ENCODE results near the gene AIG1. TPM values are rescaled to one million over a fixed set of nuclear protein-coding genes. Genes with fewer than 3 reads are reported as not detected.

Gene AIG1
- total RNA-seq, 1 donor from 2014 or later: 31.3 TPM

DNA sequence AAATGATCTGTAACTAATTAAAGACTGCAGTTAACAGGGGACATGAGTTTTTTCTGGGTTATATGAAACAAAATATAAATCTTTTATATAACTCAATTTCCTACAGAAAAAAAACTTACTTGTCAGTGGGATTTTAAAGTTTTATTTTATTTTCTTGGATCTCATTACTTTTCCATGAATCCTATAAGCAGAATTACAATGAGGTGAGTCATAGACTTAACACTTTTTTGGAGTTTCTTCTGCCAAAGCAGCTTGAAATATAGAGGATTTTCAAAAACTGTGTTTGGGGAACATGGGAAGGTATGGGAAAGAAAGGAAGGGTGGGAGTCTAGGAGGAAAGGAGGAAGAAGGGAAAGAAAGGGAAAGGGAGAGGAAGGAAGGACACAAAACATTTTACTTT is 130.7 kb downstream of the AIG1 start:
- no peak for DNase-seq (ENCODE audit: low spot score in 2 of 2, unreplicated experiment in 2 of 2)
- Mint-ChIP-seq H3K9me3 (peaks cover 4% of the 10 kb centered on the region), H3K4me3 (no peak overlapping the region), H3K36me3 (peaks cover 2% of the 10 kb centered on the region), H3K4me1 (peaks cover 7% of the 10 kb centered on the region), H3K27ac (no peak overlapping the region), H3K27me3 (ENCODE audit: low read depth) (no peaks in the 10 kb centered on the region)
- TF ChIP-seq, protein P1, sequence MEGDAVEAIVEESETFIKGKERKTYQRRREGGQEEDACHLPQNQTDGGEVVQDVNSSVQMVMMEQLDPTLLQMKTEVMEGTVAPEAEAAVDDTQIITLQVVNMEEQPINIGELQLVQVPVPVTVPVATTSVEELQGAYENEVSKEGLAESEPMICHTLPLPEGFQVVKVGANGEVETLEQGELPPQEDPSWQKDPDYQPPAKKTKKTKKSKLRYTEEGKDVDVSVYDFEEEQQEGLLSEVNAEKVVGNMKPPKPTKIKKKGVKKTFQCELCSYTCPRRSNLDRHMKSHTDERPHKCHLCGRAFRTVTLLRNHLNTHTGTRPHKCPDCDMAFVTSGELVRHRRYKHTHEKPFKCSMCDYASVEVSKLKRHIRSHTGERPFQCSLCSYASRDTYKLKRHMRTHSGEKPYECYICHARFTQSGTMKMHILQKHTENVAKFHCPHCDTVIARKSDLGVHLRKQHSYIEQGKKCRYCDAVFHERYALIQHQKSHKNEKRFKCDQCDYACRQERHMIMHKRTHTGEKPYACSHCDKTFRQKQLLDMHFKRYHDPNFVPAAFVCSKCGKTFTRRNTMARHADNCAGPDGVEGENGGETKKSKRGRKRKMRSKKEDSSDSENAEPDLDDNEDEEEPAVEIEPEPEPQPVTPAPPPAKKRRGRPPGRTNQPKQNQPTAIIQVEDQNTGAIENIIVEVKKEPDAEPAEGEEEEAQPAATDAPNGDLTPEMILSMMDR (IDR thresholded peaks at IDR 0.05; ENCODE audit: unreplicated experiment): no peak

DNA sequence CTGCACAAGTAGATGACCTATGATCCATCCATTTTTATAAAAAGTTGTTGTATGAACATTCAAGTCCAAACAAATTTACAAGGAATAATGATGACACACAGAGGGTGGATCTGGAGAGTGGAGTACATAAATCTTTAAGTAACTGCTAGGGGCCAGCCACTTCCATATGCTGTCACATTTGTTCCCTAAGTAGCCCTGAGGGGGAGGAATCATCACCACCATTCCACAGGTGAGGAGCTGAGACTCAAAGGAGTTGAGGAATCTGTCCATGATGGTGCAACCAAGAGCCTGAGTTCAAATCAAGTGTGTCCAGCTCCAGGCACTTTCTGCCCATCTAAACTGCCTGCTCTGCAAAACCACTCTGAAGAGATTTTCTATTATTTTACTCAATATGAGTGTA is 132.1 kb downstream of the AIG1 start:
- DNase-seq (ENCODE audit: low spot score in 2 of 2, unreplicated experiment in 2 of 2): no peak
- Mint-ChIP-seq H3K36me3 (peaks cover 2% of the 10 kb centered on the region), H3K4me1 (peaks cover 14% of the 10 kb centered on the region), H3K27ac (no peak overlapping the region), H3K27me3 (ENCODE audit: low read depth) (no peaks in the 10 kb centered on the region), H3K4me3 (no peak overlapping the region), H3K9me3 (peaks cover 4% of the 10 kb centered on the region)
- TF ChIP-seq, protein P1 (IDR thresholded peaks at IDR 0.05; ENCODE audit: unreplicated experiment): no peak

DNA sequence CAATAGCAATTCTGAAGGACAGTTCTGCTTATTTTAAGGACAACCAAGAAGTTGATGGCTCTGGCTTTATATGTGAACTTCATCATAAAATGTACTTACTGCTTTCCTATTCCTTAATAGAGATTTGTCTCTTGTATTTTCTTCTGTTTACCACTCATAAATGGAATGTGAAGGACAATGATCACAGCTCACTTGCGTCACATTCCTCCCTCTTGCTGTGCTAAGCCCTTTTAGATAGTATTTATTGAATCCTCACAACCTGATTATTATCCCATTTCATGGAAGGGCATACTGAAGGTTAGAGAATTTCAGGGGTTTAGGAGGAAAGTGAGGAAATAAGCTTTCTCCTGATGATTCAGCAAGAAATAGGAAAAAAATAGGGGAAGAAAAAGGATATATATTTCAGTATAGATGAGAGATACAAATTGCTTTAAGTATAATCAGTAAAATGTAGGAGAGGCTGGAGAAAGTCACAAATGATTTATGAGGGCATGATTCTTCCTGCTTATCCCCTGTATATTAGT is 132.9 kb downstream of the AIG1 start:
- Mint-ChIP-seq H3K27me3 (ENCODE audit: low read depth) (no peaks in the 10 kb centered on the region), H3K27ac (no peak overlapping the region), H3K36me3 (no peaks in the 10 kb centered on the region), H3K4me3 (no peak overlapping the region), H3K4me1 (peaks cover 14% of the 10 kb centered on the region), H3K9me3 (peaks cover 4% of the 10 kb centered on the region)
- no peak for DNase-seq (ENCODE audit: low spot score in 2 of 2, unreplicated experiment in 2 of 2)
- TF ChIP-seq, protein P1 (IDR thresholded peaks at IDR 0.05; ENCODE audit: unreplicated experiment): no peak

DNA sequence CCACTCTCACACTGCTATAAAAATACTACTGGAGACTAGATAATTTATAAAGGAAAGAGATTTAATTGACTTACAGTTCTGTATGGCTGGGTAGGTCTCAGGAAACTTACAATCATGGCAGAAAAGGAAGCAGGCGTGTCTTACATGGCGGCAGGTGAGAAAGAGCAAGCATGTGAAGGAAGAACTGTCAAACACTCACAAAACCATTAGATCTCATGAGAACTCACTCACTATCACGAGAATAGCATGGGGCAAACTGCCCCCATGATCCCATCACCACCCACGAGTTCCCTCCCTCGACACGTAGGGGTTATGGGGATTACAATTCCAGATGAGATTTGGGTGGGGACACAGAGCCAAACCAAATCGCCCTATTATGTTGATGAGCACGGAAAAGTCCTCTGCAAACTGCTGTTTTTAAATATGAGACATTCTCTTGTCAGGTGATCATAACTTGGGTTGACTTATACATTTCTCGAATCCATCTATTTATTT is 133.5 kb downstream of the AIG1 start:
- no peaks in the 10 kb centered on the region for H3K36me3 Mint-ChIP-seq

DNA sequence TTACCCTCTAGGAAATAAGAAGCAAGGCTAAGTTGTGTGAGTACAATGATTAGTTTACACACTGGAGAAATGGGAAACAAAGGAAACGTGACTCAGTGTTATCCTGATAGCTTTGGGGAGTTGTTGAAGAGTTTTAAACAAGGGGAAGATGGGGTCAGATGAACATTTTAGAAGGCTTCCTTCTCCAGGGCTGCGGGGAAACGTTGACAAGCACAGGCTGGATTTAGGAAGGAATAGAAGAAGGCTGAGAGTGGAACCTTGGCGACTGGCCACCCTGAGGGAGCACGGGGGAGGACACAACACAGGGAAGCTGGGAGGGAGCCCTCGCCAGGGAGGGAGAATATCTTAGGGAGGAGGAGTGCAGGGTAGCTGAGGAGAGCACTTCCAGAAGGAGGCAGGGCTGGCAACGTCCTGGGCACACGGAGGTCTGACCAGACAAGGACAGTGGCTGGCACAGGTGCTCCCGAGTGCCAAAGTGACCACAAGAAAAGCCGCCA is 134.7 kb downstream of the AIG1 start:
- DNase-seq (ENCODE audit: low spot score in 2 of 2, unreplicated experiment in 2 of 2): no peak
- H3K9me3 Mint-ChIP-seq: peaks cover 4% of the 10 kb centered on the region
- no peak overlapping the region for H3K27ac Mint-ChIP-seq
- H3K27me3 Mint-ChIP-seq (ENCODE audit: low read depth): no peaks in the 10 kb centered on the region
- TF ChIP-seq, protein P1 (IDR thresholded peaks at IDR 0.05; ENCODE audit: unreplicated experiment): no peak
- peaks cover 14% of the 10 kb centered on the region for H3K4me1 Mint-ChIP-seq
- H3K4me3 Mint-ChIP-seq: no peak overlapping the region
- H3K36me3 Mint-ChIP-seq: no peaks in the 10 kb centered on the region

More for the DNA sequence above, 133.5 kb downstream of the AIG1 start:
- Mint-ChIP-seq H3K27ac (no peak overlapping the region), H3K27me3 (ENCODE audit: low read depth) (no peaks in the 10 kb centered on the region), H3K4me1 (peaks cover 14% of the 10 kb centered on the region), H3K9me3 (peaks cover 4% of the 10 kb centered on the region), H3K4me3 (no peak overlapping the region)
- TF ChIP-seq, protein P1 (IDR thresholded peaks at IDR 0.05; ENCODE audit: unreplicated experiment): no peak
- DNase-seq (ENCODE audit: low spot score in 2 of 2, unreplicated experiment in 2 of 2): no peak
